NCI-H748 treated with DMSO at 0.1 percent for 48 hours (cell line): Measurements from ENCODE around the gene SPEG.
A peak's percentile ranks its signal among the peaks of the same experiment; 100 is the strongest.

Experiments used
- DNase-seq: peaks from one replicate; lab custom pipeline; 2025; lab: John Stamatoyannopoulos, UW

SPEG gene

DNA sequence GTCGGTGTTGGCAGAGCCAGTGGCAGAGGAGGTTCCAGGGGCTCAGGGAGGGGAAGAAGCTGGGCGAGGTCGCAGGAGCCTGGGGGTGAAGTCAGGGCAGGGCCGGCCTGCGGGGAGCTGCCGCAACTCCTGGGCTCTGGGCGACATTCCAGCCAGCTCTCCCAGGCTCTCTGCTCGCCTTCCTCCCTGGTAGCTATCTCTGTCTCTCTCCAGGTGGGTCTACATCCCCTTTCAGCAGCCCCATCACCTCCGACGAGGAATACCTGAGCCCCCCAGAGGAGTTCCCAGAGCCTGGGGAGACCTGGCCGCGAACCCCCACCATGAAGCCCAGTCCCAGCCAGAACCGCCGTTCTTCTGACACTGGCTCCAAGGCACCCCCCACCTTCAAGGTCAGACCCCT, 27.0 kb downstream of the SPEG start:
- DNase-seq, result no peak

GRCh38 chr2:219462349-219462748, 27.7 kb downstream of the SPEG start:
- DNase-seq, result no peak

DNA sequence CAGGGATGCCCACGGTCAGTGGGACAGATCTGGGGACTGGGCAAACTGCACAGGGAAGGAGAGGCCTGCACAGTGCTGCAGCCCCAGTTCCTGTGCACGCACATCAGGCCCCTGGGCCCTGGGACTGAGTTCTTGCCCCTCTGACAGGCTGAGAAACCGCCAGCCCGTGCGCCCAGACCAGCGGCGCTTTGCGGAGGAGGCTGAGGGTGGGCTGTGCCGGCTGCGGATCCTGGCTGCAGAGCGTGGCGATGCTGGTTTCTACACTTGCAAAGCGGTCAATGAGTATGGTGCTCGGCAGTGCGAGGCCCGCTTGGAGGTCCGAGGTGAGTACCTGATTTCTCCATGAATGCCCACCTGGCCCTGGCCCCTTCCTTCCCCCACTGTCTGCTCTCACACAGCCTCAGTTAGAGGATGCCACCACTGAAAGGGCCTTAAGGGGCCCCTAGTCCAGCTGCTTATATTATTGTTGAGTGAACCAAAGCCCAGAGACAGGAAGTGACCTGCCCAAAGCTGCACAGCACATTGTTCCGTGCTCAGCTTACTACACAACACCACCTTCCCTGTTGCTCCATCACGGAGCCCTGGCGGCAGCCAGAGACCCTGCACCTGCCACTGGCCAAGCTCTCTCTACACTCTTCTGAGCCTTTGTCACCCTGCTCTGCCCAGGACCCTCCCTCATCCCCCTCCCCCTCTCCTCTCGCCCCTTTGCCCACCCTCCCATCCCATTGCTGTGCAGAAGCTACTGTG, 29.8 kb downstream of the SPEG start:
- DNase-seq, result no peak

DNA sequence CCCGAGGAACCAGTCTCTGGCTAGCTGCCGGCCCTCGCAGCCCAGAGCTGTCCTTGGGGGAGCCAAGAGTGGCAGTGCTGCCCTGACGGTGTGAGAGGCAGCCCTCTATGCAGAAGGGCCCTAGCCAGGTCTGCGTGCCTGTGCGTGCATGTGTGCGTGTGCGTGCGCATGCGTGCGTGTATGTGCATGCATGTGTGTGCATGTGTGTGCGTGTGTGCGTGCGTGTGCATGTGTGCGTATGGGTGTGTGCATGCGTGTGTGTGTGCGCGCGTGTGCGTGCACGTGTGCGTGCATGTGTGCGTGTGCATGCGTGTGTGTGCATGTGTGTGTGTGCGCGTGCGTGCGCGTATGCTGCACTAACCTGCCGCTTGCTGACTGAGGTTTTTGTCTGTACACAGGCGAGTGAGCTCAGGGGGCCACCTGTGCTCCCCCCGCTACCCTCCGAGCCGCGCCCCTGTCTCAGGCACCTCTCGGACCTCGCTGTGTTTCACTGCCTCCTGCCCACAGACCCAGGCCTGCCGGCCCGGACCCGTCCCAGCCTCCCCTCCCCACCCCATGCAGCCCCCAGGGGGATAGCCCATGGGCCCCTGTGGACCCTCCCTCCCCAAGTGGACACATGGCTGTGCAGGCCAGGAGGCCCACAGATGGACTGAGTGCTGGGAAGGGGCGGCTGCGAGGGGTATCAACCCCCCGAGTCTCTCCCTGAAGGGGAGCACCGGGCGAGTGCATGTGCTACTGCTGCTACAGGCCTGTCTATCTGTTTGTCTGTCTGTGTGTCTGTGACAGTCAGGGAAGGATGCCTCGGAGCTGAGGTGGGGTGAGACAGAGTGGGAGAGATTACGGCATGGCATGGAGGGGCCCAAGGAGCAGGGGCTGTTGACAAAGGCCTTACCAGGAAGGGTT, 31.3 kb downstream of the SPEG start:
- DNase-seq, result no peak

DNA sequence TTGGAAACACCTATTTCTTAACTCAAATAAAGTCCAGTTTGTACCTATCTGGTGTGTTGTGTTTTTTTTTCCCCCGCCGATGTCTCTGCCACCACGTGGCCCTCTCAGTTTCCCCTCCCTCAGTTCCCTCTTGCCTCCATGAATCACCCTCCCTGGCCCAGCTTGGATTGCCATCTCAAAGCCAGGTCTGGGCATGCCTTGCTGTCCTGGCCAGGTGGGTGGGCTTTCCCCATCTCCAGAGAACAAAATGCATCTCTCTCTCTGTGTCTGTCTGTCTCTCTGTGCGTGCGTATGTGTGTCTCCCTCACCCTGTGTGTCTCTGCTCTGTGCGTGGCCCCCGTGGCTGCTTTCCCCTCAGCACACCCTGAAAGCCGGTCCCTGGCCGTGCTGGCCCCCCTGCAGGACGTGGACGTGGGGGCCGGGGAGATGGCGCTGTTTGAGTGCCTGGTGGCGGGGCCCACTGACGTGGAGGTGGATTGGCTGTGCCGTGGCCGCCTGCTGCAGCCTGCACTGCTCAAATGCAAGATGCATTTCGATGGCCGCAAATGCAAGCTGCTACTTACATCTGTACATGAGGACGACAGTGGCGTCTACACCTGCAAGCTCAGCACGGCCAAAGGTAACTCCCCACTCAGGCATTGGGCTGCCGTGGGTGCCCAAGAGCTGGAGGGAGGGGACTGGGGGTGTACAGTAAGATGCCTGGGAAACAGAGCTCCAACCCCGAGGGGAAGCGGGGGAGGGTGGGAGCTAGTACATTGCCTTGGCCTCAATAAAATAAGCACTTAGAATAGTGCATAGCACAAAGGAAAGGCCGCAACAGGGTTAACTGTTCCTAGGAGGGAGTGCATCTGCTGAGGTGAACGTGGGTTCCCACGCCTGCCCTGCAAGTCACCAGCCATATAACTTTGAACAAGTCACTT, 32.4 kb downstream of the SPEG start:
- no peak for DNase-seq

DNA sequence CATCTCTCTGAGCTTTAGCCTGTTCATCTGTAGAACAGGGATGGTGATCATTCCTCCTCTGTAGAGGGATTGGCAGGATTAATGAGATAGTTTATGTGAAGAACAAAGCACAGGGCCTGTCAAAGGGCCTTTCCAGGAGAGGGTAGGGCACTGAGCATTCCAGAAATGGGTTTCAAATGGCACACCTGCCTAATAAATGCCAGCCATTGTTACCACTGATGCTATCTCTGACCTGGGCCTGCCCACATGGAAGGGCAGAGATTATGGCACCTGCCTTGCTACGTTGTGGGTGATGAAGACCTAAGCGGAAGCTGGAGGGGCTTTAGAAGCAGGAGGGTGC, 33.1 kb downstream of the SPEG start:
- no peak for DNase-seq

GRCh38 chr2:219468410-219469185, 34.0 kb downstream of the SPEG start:
- no peak for DNase-seq

DNA sequence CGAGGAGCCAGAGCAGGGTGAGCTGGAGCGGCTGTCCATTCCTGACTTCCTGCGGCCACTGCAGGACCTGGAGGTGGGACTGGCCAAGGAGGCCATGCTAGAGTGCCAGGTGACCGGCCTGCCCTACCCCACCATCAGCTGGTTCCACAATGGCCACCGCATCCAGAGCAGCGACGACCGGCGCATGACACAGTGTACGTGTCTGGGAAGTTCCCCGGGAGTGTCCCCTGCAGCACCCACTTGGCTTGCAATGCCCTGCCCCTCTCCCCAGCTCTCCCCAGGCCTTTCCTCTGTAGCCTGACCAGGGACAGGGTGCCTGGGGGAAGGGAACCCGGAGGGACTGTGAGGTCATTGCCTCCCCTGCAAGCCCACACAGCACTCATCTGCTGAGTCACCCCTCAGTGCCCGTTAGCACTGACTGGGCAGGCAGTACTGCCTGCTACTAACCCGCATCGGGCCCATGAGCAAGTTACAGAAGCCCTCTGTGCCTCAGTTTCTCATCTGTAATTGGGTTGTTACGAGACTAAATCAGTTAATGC, 34.6 kb downstream of the SPEG start:
- no peak for DNase-seq

GRCh38 chr2:219470429-219470828, 35.8 kb downstream of the SPEG start:
- DNase-seq, result no peak

DNA sequence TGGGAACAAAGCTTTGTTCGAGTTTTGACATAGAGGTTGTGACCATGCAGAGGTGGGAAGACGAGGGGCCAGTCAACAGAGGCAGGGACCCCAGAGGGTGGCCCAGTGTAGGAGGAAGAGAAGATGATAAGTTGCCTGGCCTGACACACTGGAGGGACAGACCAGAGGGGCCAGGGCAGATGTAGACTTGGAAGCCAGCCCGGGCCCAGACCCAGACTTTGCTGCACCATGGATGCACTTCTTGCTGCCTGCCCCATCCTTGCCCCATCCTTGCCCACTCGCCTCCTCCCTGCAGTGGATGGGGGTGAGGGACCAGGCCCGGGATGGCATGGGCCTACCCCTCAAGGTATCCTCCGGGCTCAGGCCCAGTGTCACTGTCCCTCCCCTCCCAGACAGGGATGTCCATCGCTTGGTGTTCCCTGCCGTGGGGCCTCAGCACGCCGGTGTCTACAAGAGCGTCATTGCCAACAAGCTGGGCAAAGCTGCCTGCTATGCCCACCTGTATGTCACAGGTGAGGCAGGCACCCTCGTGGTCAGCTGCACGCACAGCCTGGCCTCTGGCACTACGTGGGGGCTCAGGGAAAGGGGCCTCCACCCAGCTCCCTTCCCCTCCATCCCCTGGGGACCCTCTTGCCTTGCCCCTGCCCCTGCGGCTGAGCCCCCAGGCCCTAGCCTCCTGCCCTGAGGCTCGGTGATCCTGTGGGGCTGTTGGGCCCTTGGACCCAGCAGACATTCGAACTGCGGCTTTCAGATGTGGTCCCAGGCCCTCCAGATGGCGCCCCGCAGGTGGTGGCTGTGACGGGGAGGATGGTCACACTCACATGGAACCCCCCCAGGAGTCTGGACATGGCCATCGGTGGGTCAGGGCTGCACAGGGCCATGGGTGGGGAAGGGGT, 37.1 kb downstream of the SPEG start:
- no peak for DNase-seq

DNA sequence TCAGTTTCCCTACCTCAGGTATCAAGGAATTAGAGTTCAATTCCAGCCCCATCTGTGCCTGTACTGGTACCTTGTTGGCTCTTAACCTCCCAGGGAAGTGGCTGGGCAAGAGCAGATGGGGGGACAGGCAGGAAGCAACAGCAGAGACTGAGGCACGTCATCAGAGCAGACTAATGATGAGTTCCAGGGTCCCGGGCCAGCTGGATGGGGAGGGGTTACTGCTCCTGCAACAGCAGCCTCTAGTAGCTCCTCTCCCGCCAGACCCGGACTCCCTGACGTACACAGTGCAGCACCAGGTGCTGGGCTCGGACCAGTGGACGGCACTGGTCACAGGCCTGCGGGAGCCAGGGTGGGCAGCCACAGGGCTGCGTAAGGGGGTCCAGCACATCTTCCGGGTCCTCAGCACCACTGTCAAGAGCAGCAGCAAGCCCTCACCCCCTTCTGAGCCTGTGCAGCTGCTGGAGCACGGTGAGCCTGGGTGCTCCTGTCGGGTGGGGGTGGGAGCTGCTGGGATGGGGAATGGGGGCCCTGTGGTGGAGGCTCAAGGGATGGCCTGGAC, 38.1 kb downstream of the SPEG start:
- DNase-seq, result no peak

- no peak for DNase-seq
These were observed 38.9 kb downstream of the SPEG start for GRCh38 chr2:219473511-219473910.

DNA sequence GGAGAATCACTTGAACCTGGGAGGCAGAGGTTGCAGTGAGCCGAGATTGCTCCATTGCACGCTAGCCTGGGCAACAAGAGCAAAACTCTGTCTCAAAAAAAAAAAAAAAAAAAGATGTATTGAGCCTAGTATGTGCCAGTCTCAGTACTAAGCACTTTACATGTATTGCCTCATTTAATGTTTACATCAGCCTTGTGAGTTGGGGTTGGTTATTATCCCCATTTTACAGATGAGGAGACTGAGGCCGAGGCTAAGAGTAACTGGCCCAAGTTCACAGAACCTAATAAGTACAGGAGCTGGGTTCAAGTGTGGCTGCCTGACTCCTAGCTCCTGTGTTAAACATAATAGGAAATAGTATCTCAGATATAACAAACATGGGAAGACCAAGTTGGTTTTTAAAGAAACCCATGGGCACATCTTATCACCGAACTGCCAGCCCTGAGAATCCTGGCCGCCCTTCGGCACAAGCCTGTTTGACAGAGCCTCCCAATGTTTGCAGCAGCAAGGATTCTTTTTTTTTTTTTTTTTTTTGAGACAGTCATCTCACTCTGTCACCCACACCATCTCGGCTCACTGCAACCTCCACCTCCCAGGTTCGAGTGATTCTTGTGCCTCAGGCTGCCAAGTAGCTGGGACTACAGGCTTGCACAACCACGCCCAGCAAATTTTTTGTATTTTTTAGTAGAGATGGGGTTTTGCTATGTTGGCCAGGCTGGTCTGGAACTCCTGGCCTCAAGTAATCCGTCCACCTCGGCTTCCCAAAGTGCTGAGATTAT, 39.8 kb downstream of the SPEG start:
- no peak for DNase-seq

GRCh38 chr2:219475278-219475677, 40.6 kb downstream of the SPEG start:
- DNase-seq, result no peak

DNA sequence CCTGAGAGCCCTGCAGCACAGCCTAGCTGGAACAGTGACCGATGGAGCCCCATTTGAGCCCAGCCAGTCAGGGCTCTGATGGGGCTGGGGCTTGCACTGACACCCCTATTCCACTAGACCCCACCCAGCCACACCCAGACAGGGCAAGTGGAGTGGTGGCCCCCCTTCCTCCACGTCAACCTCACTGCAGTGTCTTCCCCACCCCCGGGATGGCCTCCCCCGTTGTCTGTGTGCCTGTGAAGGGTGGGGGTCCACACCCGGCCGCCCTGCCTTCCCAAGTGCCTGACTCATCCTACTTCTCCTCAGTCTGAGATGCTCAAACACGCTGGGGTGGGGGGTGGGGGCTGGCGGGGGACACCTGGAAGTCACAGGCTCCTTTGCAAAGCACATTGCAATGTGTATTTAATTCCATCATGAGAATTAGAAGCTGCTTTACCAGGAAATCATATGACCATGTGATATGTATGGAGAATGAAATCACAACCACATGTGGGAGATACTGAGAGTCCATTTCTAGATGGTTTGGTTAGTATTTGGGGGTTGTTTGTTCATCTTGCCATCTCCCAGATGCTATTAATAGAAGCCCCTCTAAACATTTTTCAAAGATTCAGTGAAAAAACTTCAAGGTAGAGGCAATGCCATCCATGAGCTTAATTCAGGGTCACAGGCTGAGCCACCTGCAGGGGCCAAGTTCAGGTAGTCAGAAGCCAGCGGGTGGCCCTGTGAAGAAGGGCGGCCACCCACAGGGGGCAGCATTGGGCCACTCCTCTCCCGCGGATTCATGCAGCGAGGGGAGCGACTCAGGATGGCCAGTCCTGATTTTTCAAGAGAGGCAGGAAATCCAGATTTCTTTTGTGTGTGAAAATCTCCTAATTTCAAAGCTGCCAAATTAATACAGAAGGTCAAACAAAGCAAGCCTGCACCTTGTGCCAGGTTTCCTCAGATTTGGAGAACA, 41.3 kb downstream of the SPEG start:
- peak; percentile 8 for DNase-seq

- no peak for DNase-seq
These were observed 42.1 kb downstream of the SPEG start for GRCh38 chr2:219476652-219477151.

GRCh38 chr2:219477179-219477578, 42.5 kb downstream of the SPEG start:
- DNase-seq, result no peak

GRCh38 chr2:219477815-219478214, 43.2 kb downstream of the SPEG start:
- no peak for DNase-seq
